ENCODE data around the gene TNP2. TPM values are rescaled to one million over a fixed set of nuclear protein-coding genes. Genes with fewer than 3 reads are reported as not detected.

Gene TNP2
- total and polyA plus RNA-seq, 7 donors = not detected

- no peaks in the 10 kb centered on the region for H3K27me3 ChIP-seq (ENCODE audit: insufficient read depth in 3 of 3, low read length in 2 of 3)
- ATAC-seq (no peak), DNase-seq (no peak)
- intact Hi-C loops (cut with DNase I) = no loop called here
- 88 to 96% (median 91%) methylated on average over 7 of the region's 7 CpGs for WGBS, 3 donors
- TF ChIP-seq CTCF (IDR thresholded peaks at IDR 0.05) = no peak
- H3K9me3 ChIP-seq = no peaks in the 10 kb centered on the region
- no peaks in the 10 kb centered on the region for H3K36me3 ChIP-seq (ENCODE audit: insufficient read depth in 1 of 2, low read depth in 1 of 2)
- no peak overlapping the region for H3K4me3 ChIP-seq
- H3K4me1 ChIP-seq = no peaks in the 10 kb centered on the region
- no peak overlapping the region for H3K27ac ChIP-seq
Measured at GRCh38 chr16:11274964-11275363, 5.8 kb upstream of the TNP2 start.

GRCh38 chr16:11273721-11274324 lies 4.7 kb upstream of the TNP2 start:
- 52 to 55% (median 54%) methylated on average over 3 of the region's 3 CpGs for WGBS, 3 donors
- DNase-seq = no peak
- TF ChIP-seq CTCF (IDR thresholded peaks at IDR 0.05) = no peak
- Histone ChIP-seq H3K9me3 (no peaks in the 10 kb centered on the region), H3K4me3 (no peak overlapping the region), H3K36me3 (ENCODE audit: insufficient read depth in 1 of 2, low read depth in 1 of 2) (no peaks in the 10 kb centered on the region), H3K27ac (no peak overlapping the region), H3K27me3 (ENCODE audit: insufficient read depth in 3 of 3, low read length in 2 of 3) (no peaks in the 10 kb centered on the region), H3K4me1 (no peaks in the 10 kb centered on the region)
- intact Hi-C loops (cut with DNase I) = no loop called here
- no peak for ATAC-seq

- Histone ChIP-seq H3K4me1 (no peaks in the 10 kb centered on the region), H3K27ac (no peak within 1 kb of the TSS), H3K4me3 (no peak within 1 kb of the TSS), H3K27me3 (ENCODE audit: insufficient read depth in 3 of 3, low read length in 2 of 3) (no peaks in the 10 kb centered on the region), H3K9me3 (no peaks in the 10 kb centered on the region), H3K36me3 (ENCODE audit: insufficient read depth in 1 of 2, low read depth in 1 of 2) (no peaks in the 10 kb centered on the region)
- 72 to 77% (median 74%) methylated on average over 30 of the region's 30 CpGs for WGBS, 3 donors
- no peak for DNase-seq
- ATAC-seq = no peak
- intact Hi-C loops (cut with DNase I) = no loop called here
- TF ChIP-seq CTCF (IDR thresholded peaks at IDR 0.05) = no peak
Measured at GRCh38 chr16:11272921-11273720, 4.0 kb upstream of the TNP2 start, which contains the start of gene PRM3. Gene PRM3 (minus strand): TSS chr16:11273629. CDS start chr16:11273595, 34 bp downstream.

GRCh38 chr16:11272484-11272883 lies 3.4 kb upstream of the TNP2 start:
- no peaks in the 10 kb centered on the region for H3K9me3 ChIP-seq
- no peaks in the 10 kb centered on the region for H3K36me3 ChIP-seq (ENCODE audit: insufficient read depth in 1 of 2, low read depth in 1 of 2)
- H3K4me1 ChIP-seq = no peaks in the 10 kb centered on the region
- no peak overlapping the region for H3K4me3 ChIP-seq
- WGBS, 3 donors = 84 to 92% (median 88%) methylated on average over 6 of the region's 6 CpGs
- no peak for TF ChIP-seq CTCF (IDR thresholded peaks at IDR 0.05)
- H3K27me3 ChIP-seq (ENCODE audit: insufficient read depth in 3 of 3, low read length in 2 of 3) = no peaks in the 10 kb centered on the region
- intact Hi-C loops (cut with DNase I) = no loop called here
- ATAC-seq = no peak
- H3K27ac ChIP-seq = no peak overlapping the region
- DNase-seq = no peak
